Neural cell (in vitro differentiated cells): ENCODE measurements around the gene EYA4.

Experiments
- EP300 ChIP-seq: fragments of 450-650 bp; conservative IDR thresholded peaks from 2 replicates; pipeline ENCODE4 v1.6.1; 2014; ENCODE audit warnings: antibody characterized with exemption, mild to moderate bottlenecking, moderate library complexity; ENCODE audit not compliant: poor library complexity, severe bottlenecking
- EZH2 ChIP-seq: fragments of 200-600, 300-800 bp; shearing (Covaris generic), sonication (generic); IDR thresholded peaks from 2 replicates; pipeline ENCODE4 v1.6.1; 2014; ENCODE audit warnings: antibody characterized with exemption, low read length, borderline replicate concordance, mild to moderate bottlenecking; ENCODE audit not compliant: insufficient read depth, poor library complexity, severe bottlenecking
- POLR2AphosphoS5 ChIP-seq: IDR thresholded peaks from 2 replicates; pipeline ENCODE4 v1.6.1; 2012
- SMC3 ChIP-seq: fragments of 450-650 bp; conservative IDR thresholded peaks from 2 replicates; pipeline ENCODE4 v1.6.1; 2014; ENCODE audit warnings: antibody characterized with exemption, mild to moderate bottlenecking, moderate library complexity; ENCODE audit not compliant: poor library complexity
- TF ChIP-seq, protein P1 (sequence below): fragments of 450-650 bp; IDR thresholded peaks from 2 replicates; pipeline ENCODE4 v1.5.1; 2014; ENCODE audit warnings: antibody characterized with exemption, mild to moderate bottlenecking, moderate library complexity; ENCODE audit not compliant: poor library complexity, severe bottlenecking
- TF ChIP-seq, protein P2 (sequence below): IDR thresholded peaks from 2 replicates; pipeline ENCODE4 v1.6.1; 2012; ENCODE audit warnings: borderline replicate concordance

GRCh38 chr6:133360194-133360593, 119.0 kb downstream of the EYA4 start:
- TF ChIP-seq, protein P1, sequence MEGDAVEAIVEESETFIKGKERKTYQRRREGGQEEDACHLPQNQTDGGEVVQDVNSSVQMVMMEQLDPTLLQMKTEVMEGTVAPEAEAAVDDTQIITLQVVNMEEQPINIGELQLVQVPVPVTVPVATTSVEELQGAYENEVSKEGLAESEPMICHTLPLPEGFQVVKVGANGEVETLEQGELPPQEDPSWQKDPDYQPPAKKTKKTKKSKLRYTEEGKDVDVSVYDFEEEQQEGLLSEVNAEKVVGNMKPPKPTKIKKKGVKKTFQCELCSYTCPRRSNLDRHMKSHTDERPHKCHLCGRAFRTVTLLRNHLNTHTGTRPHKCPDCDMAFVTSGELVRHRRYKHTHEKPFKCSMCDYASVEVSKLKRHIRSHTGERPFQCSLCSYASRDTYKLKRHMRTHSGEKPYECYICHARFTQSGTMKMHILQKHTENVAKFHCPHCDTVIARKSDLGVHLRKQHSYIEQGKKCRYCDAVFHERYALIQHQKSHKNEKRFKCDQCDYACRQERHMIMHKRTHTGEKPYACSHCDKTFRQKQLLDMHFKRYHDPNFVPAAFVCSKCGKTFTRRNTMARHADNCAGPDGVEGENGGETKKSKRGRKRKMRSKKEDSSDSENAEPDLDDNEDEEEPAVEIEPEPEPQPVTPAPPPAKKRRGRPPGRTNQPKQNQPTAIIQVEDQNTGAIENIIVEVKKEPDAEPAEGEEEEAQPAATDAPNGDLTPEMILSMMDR: no peak
- TF ChIP-seq, protein P2, sequence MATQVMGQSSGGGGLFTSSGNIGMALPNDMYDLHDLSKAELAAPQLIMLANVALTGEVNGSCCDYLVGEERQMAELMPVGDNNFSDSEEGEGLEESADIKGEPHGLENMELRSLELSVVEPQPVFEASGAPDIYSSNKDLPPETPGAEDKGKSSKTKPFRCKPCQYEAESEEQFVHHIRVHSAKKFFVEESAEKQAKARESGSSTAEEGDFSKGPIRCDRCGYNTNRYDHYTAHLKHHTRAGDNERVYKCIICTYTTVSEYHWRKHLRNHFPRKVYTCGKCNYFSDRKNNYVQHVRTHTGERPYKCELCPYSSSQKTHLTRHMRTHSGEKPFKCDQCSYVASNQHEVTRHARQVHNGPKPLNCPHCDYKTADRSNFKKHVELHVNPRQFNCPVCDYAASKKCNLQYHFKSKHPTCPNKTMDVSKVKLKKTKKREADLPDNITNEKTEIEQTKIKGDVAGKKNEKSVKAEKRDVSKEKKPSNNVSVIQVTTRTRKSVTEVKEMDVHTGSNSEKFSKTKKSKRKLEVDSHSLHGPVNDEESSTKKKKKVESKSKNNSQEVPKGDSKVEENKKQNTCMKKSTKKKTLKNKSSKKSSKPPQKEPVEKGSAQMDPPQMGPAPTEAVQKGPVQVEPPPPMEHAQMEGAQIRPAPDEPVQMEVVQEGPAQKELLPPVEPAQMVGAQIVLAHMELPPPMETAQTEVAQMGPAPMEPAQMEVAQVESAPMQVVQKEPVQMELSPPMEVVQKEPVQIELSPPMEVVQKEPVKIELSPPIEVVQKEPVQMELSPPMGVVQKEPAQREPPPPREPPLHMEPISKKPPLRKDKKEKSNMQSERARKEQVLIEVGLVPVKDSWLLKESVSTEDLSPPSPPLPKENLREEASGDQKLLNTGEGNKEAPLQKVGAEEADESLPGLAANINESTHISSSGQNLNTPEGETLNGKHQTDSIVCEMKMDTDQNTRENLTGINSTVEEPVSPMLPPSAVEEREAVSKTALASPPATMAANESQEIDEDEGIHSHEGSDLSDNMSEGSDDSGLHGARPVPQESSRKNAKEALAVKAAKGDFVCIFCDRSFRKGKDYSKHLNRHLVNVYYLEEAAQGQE: no peak
- TF ChIP-seq POLR2AphosphoS5 (no peak), EP300 (no peak), EZH2 (no peak), SMC3 (no peak)
